Large intestine (tissue), 3 donors: Measurements from ENCODE around the gene CCDC192. TPM values are rescaled to one million over a fixed set of nuclear protein-coding genes. Genes with fewer than 3 reads are reported as not detected.

Experiments
- DNase-seq, 2 donors: peaks; one replicate each; pipeline versions ENCODE4 v3.0.0 to v3.0.0-alpha.2; 2013
- H3K27ac ChIP-seq: one replicate; pipeline ENCODE4 v1.5.1; 2013; ENCODE audit warnings: low read length
- H3K27me3 ChIP-seq: 2 replicates; pipeline ENCODE4 v1.6.1; 2013; ENCODE audit warnings: low read length; ENCODE audit not compliant: control insufficient read depth, insufficient read depth
- H3K36me3 ChIP-seq: 2 replicates; pipeline ENCODE4 v1.6.1; 2013; ENCODE audit warnings: low read length; ENCODE audit not compliant: control insufficient read depth, insufficient read depth
- H3K4me1 ChIP-seq: one replicate; pipeline ENCODE4 v1.6.1; 2013; ENCODE audit warnings: low read length; ENCODE audit not compliant: control insufficient read depth, insufficient read depth
- H3K4me3 ChIP-seq: one replicate; pipeline ENCODE4 v1.5.1; 2013; ENCODE audit warnings: low read length
- H3K9me3 ChIP-seq: one replicate; pipeline ENCODE4 v1.6.1; 2013; ENCODE audit warnings: mild to moderate bottlenecking, low read depth, low read length, moderate library complexity; ENCODE audit not compliant: control insufficient read depth
- WGBS: methylation state at CpG from one replicate; pipeline ENCODE4 v1.1.5; 2013; ENCODE audit warnings: low lambda C conversion rate; ENCODE audit not compliant: insufficient coverage; 5-methylcytosine and 5-hydroxymethylcytosine counted together
- polyA plus RNA-seq: library from polyadenylated mRNA; unstranded; fragments of 120-200 nt; gene quantifications from one replicate; pipeline ENCODE4 v1.2.1, GENCODE V29; 2013

Gene CCDC192
- polyA plus RNA-seq, 1 donor, result 0.39 TPM

GRCh38 chr5:127942246-127943060 lies 239.3 kb downstream of the CCDC192 start:
- H3K36me3 ChIP-seq, result no peaks in the 10 kb centered on the region
- no peak overlapping the region for H3K4me3 ChIP-seq
- WGBS, result 60% methylated on average over 1 of the region's 3 CpGs
- no peak overlapping the region for H3K27ac ChIP-seq
- no peaks in the 10 kb centered on the region for H3K9me3 ChIP-seq
- peaks cover 12% of the 10 kb centered on the region for H3K4me1 ChIP-seq
- H3K27me3 ChIP-seq, result no peaks in the 10 kb centered on the region
- no peak for DNase-seq

GRCh38 chr5:127943061-127943371 lies 239.8 kb downstream of the CCDC192 start:
- 40% methylated on average over 1 of the region's 4 CpGs for WGBS
- Histone ChIP-seq H3K27me3 (no peaks in the 10 kb centered on the region), H3K4me1 (peaks cover 12% of the 10 kb centered on the region), H3K36me3 (no peaks in the 10 kb centered on the region), H3K9me3 (no peaks in the 10 kb centered on the region), H3K4me3 (no peak overlapping the region), H3K27ac (no peak overlapping the region)
- DNase-seq, result no peak

- DNase-seq, result no peak
- Histone ChIP-seq H3K36me3 (no peaks in the 10 kb centered on the region), H3K27me3 (no peaks in the 10 kb centered on the region), H3K9me3 (no peaks in the 10 kb centered on the region), H3K27ac (no peak overlapping the region), H3K4me1 (peaks cover 12% of the 10 kb centered on the region), H3K4me3 (no peak overlapping the region)
- WGBS, result no CpG with 5 or more reads among the region's 5 CpGs
These were observed 240.9 kb downstream of the CCDC192 start for GRCh38 chr5:127944125-127944524.

GRCh38 chr5:127947941-127948340 lies 244.8 kb downstream of the CCDC192 start:
- Histone ChIP-seq H3K4me1 (peaks cover 4% of the 10 kb centered on the region), H3K4me3 (no peak overlapping the region), H3K27ac (no peak overlapping the region), H3K9me3 (no peaks in the 10 kb centered on the region), H3K27me3 (no peaks in the 10 kb centered on the region), H3K36me3 (no peaks in the 10 kb centered on the region)
- no CpG with 5 or more reads among the region's 1 CpG for WGBS
- DNase-seq, result no peak

- Histone ChIP-seq H3K9me3 (no peaks in the 10 kb centered on the region), H3K4me1 (peaks cover 4% of the 10 kb centered on the region), H3K36me3 (no peaks in the 10 kb centered on the region), H3K27me3 (no peaks in the 10 kb centered on the region), H3K4me3 (no peak overlapping the region), H3K27ac (no peak overlapping the region)
- no CpG with 5 or more reads among the region's 6 CpGs for WGBS
- DNase-seq, result peak; percentile 42 to 63
These were observed 247.7 kb downstream of the CCDC192 start for GRCh38 chr5:127950707-127951391.

- Histone ChIP-seq H3K27me3 (no peaks in the 10 kb centered on the region), H3K27ac (no peak overlapping the region), H3K36me3 (no peaks in the 10 kb centered on the region), H3K9me3 (no peaks in the 10 kb centered on the region), H3K4me1 (peaks cover 4% of the 10 kb centered on the region), H3K4me3 (no peak overlapping the region)
- WGBS, result no CpG with 5 or more reads among the region's 4 CpGs
- DNase-seq, result no peak
These were observed 248.6 kb downstream of the CCDC192 start for GRCh38 chr5:127951791-127952190.

- 60% methylated on average over 1 of the region's 2 CpGs for WGBS
- H3K9me3 ChIP-seq, result no peaks in the 10 kb centered on the region
- peak in 1 of 2 donors; percentile 15 for DNase-seq
- H3K27ac ChIP-seq, result peak overlapping the region; percentile 36
- H3K4me1 ChIP-seq, result peaks cover 44% of the 10 kb centered on the region
- no peak overlapping the region for H3K4me3 ChIP-seq
- H3K36me3 ChIP-seq, result no peaks in the 10 kb centered on the region
- no peaks in the 10 kb centered on the region for H3K27me3 ChIP-seq
These were observed 254.0 kb downstream of the CCDC192 start for GRCh38 chr5:127957183-127957582.

- no peaks in the 10 kb centered on the region for H3K9me3 ChIP-seq
These were observed 254.6 kb downstream of the CCDC192 start for GRCh38 chr5:127957701-127958239.

GRCh38 chr5:127958421-127959011 lies 255.3 kb downstream of the CCDC192 start:
- no peaks in the 10 kb centered on the region for H3K36me3 ChIP-seq
- peak overlapping the region; percentile 45 for H3K27ac ChIP-seq
- no peak overlapping the region for H3K4me3 ChIP-seq
- no peaks in the 10 kb centered on the region for H3K9me3 ChIP-seq
- H3K4me1 ChIP-seq, result peaks cover 48% of the 10 kb centered on the region
- H3K27me3 ChIP-seq, result no peaks in the 10 kb centered on the region
- 30% methylated on average over 2 of the region's 5 CpGs for WGBS
- peak; percentile 73 to 88 for DNase-seq

More at GRCh38 chr5:127957701-127958239, 254.6 kb downstream of the CCDC192 start:
- H3K27me3 ChIP-seq, result no peaks in the 10 kb centered on the region
- peaks cover 48% of the 10 kb centered on the region for H3K4me1 ChIP-seq
- H3K4me3 ChIP-seq, result no peak overlapping the region
- peak overlapping the region; percentile 36 for H3K27ac ChIP-seq
- H3K36me3 ChIP-seq, result no peaks in the 10 kb centered on the region
- DNase-seq, result peak in 1 of 2 donors; percentile 21

- Histone ChIP-seq H3K4me1 (peaks cover 48% of the 10 kb centered on the region), H3K9me3 (no peaks in the 10 kb centered on the region), H3K4me3 (no peak overlapping the region), H3K36me3 (no peaks in the 10 kb centered on the region), H3K27ac (peak overlapping the region; percentile 45), H3K27me3 (no peaks in the 10 kb centered on the region)
- peak; percentile 40 to 79 for DNase-seq
- WGBS, result 0% methylated on average over 2 of the region's 3 CpGs
These were observed 256.1 kb downstream of the CCDC192 start for GRCh38 chr5:127959152-127959764.
